ENCODE measurements around the gene SSBP2. TPM values are rescaled to one million over a fixed set of nuclear protein-coding genes. Genes with fewer than 3 reads are reported as not detected.

The SSBP2 gene
- total and polyA plus RNA-seq, 4 donors = 17.2 to 99.9 (median 27.3) TPM

- Histone ChIP-seq H3K4me3 (no peak overlapping the region), H3K27me3 (ENCODE audit: control insufficient read depth in 3 of 3, insufficient read depth in 3 of 3, low read length in 2 of 3) (no peaks in the 10 kb centered on the region), H3K27ac (ENCODE audit: low read depth in 1 of 2, low read length in 1 of 2) (no peak overlapping the region), H3K9me3 (ENCODE audit: control insufficient read depth in 4 of 4, insufficient read depth in 3 of 4, low read length in 3 of 4) (peaks cover 0 to 2% (median 0%) of the 10 kb centered on the region in 4 donors), H3K9ac (ENCODE audit: insufficient read depth in 1 of 2, low read length in 2 of 2) (no peak overlapping the region), H3K36me3 (ENCODE audit: control insufficient read depth in 4 of 4, insufficient read depth in 4 of 4, low read length in 4 of 4) (peaks cover 0 to 2% (median 0%) of the 10 kb centered on the region in 4 donors), H3K4me1 (ENCODE audit: control insufficient read depth in 5 of 5, insufficient read depth in 5 of 5, low read length in 5 of 5) (peaks cover 0 to 2% (median 0%) of the 10 kb centered on the region in 5 donors)
- TF ChIP-seq CTCF (IDR thresholded peaks at IDR 0.05; ENCODE audit: control extremely low read depth, extremely low read depth) = no peak
- 81 to 82% methylated on average over 1 of the region's 1 CpG for WGBS, 2 donors
- ATAC-seq (ENCODE audit: insufficient read depth, low FRiP score) (no peak), DNase-seq (no peak)
Measured at GRCh38 chr5:81687292-81687691, 63.6 kb downstream of the SSBP2 start.

GRCh38 chr5:81685471-81685870 is 65.4 kb downstream of the SSBP2 start:
- Histone ChIP-seq H3K27ac (ENCODE audit: low read depth in 1 of 2, low read length in 1 of 2) (no peak overlapping the region), H3K36me3 (ENCODE audit: control insufficient read depth in 4 of 4, insufficient read depth in 4 of 4, low read length in 4 of 4) (peaks cover 0 to 2% (median 0%) of the 10 kb centered on the region in 4 donors), H3K4me1 (ENCODE audit: control insufficient read depth in 5 of 5, insufficient read depth in 5 of 5, low read length in 5 of 5) (peaks cover 0 to 2% (median 0%) of the 10 kb centered on the region in 5 donors), H3K9ac (ENCODE audit: insufficient read depth in 1 of 2, low read length in 2 of 2) (no peak overlapping the region), H3K4me3 (no peak overlapping the region), H3K27me3 (ENCODE audit: control insufficient read depth in 3 of 3, insufficient read depth in 3 of 3, low read length in 2 of 3) (no peaks in the 10 kb centered on the region), H3K9me3 (ENCODE audit: control insufficient read depth in 4 of 4, insufficient read depth in 3 of 4, low read length in 3 of 4) (peaks cover 0 to 2% (median 0%) of the 10 kb centered on the region in 4 donors)
- DNase-seq (no peak), ATAC-seq (ENCODE audit: insufficient read depth, low FRiP score) (no peak)
- TF ChIP-seq CTCF (IDR thresholded peaks at IDR 0.05; ENCODE audit: control extremely low read depth, extremely low read depth) = no peak
- 95 to 97% methylated on average over 2 of the region's 2 CpGs for WGBS, 2 donors

- DNase-seq (no peak), ATAC-seq (ENCODE audit: insufficient read depth, low FRiP score) (no peak)
- H3K9me3 ChIP-seq (ENCODE audit: control insufficient read depth in 4 of 4, insufficient read depth in 3 of 4, low read length in 3 of 4) = peaks cover 0 to 3% (median 0%) of the 10 kb centered on the region in 4 donors
- no peaks in the 10 kb centered on the region for H3K27me3 ChIP-seq (ENCODE audit: control insufficient read depth in 3 of 3, insufficient read depth in 3 of 3, low read length in 2 of 3)
- no peak overlapping the region for H3K4me3 ChIP-seq
- H3K36me3 ChIP-seq (ENCODE audit: control insufficient read depth in 4 of 4, insufficient read depth in 4 of 4, low read length in 4 of 4) = no peaks in the 10 kb centered on the region
- TF ChIP-seq CTCF (IDR thresholded peaks at IDR 0.05; ENCODE audit: control extremely low read depth, extremely low read depth) = no peak
- no peak overlapping the region for H3K9ac ChIP-seq (ENCODE audit: insufficient read depth in 1 of 2, low read length in 2 of 2)
- 94% methylated on average over 1 of the region's 1 CpG for WGBS, 2 donors
- H3K4me1 ChIP-seq (ENCODE audit: control insufficient read depth in 5 of 5, insufficient read depth in 5 of 5, low read length in 5 of 5) = peaks cover 0 to 9% (median 0%) of the 10 kb centered on the region in 5 donors
- H3K27ac ChIP-seq (ENCODE audit: low read depth in 1 of 2, low read length in 1 of 2) = no peak overlapping the region
Measured at GRCh38 chr5:81679885-81680284, 71.0 kb downstream of the SSBP2 start.

- ATAC-seq (ENCODE audit: insufficient read depth, low FRiP score) (no peak), DNase-seq (no peak)
- Histone ChIP-seq H3K9ac (ENCODE audit: insufficient read depth in 1 of 2, low read length in 2 of 2) (no peak overlapping the region), H3K36me3 (ENCODE audit: control insufficient read depth in 4 of 4, insufficient read depth in 4 of 4, low read length in 4 of 4) (no peaks in the 10 kb centered on the region), H3K27me3 (ENCODE audit: control insufficient read depth in 3 of 3, insufficient read depth in 3 of 3, low read length in 2 of 3) (no peaks in the 10 kb centered on the region), H3K4me1 (ENCODE audit: control insufficient read depth in 5 of 5, insufficient read depth in 5 of 5, low read length in 5 of 5) (peaks cover 0 to 9% (median 0%) of the 10 kb centered on the region in 5 donors), H3K4me3 (no peak overlapping the region), H3K27ac (ENCODE audit: low read depth in 1 of 2, low read length in 1 of 2) (no peak overlapping the region), H3K9me3 (ENCODE audit: control insufficient read depth in 4 of 4, insufficient read depth in 3 of 4, low read length in 3 of 4) (peaks cover 0 to 3% (median 0%) of the 10 kb centered on the region in 4 donors)
- WGBS, 2 donors = 86 to 98% methylated on average over 3 of the region's 3 CpGs
- TF ChIP-seq CTCF (IDR thresholded peaks at IDR 0.05; ENCODE audit: control extremely low read depth, extremely low read depth) = no peak
Measured at GRCh38 chr5:81675420-81675819, 75.5 kb downstream of the SSBP2 start.

All from lung (tissue), 12 donors.